Measurements from ENCODE around the gene TRIM33.

Gene TRIM33

DNA sequence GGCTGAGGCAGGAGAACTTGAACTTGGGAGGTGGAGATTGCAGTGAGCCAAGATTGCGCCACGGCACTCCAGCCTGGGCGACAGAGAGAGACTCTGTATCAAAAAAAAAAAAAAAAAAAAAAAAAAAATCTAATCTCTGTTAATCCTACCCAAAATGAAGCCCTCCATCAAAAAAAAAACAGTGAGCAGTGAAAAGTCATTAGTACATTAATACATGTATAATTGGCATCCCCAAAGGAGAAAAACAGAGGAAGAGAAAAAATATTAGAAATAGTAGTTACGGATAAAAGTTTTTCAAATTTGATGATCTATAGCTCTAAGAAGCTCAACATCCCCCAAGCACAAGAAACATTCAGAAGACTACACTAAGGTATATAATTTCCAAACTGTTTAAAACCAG is 71.6 kb downstream of the TRIM33 start:
- H3K4me3 ChIP-seq (ENCODE audit: low read depth, low read length), result no peak overlapping the region
- TF ChIP-seq POLR2A (IDR thresholded peaks at IDR 0.05; ENCODE audit: extremely low read depth, insufficient read length) (no peak), MYC (IDR thresholded peaks at IDR 0.05; ENCODE audit: low read depth, low read length) (no peak)
- TF ChIP-seq, protein P1, sequence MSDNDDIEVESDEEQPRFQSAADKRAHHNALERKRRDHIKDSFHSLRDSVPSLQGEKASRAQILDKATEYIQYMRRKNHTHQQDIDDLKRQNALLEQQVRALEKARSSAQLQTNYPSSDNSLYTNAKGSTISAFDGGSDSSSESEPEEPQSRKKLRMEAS (IDR thresholded peaks at IDR 0.05; ENCODE audit: low read depth, low read length), result no peak
- TF ChIP-seq, protein P2, sequence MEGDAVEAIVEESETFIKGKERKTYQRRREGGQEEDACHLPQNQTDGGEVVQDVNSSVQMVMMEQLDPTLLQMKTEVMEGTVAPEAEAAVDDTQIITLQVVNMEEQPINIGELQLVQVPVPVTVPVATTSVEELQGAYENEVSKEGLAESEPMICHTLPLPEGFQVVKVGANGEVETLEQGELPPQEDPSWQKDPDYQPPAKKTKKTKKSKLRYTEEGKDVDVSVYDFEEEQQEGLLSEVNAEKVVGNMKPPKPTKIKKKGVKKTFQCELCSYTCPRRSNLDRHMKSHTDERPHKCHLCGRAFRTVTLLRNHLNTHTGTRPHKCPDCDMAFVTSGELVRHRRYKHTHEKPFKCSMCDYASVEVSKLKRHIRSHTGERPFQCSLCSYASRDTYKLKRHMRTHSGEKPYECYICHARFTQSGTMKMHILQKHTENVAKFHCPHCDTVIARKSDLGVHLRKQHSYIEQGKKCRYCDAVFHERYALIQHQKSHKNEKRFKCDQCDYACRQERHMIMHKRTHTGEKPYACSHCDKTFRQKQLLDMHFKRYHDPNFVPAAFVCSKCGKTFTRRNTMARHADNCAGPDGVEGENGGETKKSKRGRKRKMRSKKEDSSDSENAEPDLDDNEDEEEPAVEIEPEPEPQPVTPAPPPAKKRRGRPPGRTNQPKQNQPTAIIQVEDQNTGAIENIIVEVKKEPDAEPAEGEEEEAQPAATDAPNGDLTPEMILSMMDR (IDR thresholded peaks at IDR 0.05; ENCODE audit: low read depth, low read length), result no peak
- DNase-seq (ENCODE audit: low read depth), result no peak

DNA sequence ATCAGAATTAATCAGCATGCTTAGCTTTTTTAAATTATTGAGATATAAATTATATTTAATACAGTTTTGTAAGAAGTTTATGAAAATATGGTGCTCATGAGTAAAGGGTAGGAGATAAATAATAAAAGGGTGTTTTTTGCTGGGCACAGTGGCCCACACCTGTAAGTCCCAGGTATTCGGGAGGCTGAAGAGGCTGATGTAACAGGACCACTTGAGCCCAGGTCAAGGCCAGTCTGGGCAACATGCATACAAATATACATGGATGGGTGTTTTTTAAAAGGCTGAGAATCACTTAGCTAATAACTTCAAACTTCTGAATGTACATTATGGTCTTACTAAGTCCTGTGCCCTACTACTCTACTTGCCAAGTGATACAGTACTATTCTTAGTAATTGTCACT is 73.2 kb downstream of the TRIM33 start:
- H3K4me3 ChIP-seq (ENCODE audit: low read depth, low read length), result no peak overlapping the region
- no peak for DNase-seq (ENCODE audit: low read depth)
- TF ChIP-seq, protein P1 (IDR thresholded peaks at IDR 0.05; ENCODE audit: low read depth, low read length), result no peak
- TF ChIP-seq, protein P2 (IDR thresholded peaks at IDR 0.05; ENCODE audit: low read depth, low read length), result no peak
- TF ChIP-seq MYC (IDR thresholded peaks at IDR 0.05; ENCODE audit: low read depth, low read length) (no peak), POLR2A (IDR thresholded peaks at IDR 0.05; ENCODE audit: extremely low read depth, insufficient read length) (no peak)

DNA sequence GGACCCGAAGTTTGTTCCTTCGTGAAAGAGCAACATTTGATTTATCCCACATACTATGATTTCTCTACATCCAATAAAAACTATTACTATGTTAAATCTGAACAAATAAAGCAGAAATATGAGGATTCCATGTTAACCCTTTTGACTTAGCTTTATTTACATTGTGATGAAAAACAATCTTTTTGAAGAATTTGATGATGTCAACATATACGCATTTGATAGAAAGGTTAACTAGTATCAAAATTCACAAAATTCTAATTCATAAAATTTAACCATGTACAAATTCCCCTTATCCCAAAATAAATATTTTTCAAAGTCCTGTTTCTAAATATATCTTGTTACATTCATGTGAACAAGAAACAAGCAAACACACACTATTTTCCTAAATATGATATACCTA is 74.2 kb downstream of the TRIM33 start:
- TF ChIP-seq, protein P2 (IDR thresholded peaks at IDR 0.05; ENCODE audit: low read depth, low read length), result no peak
- no peak for TF ChIP-seq MYC (IDR thresholded peaks at IDR 0.05; ENCODE audit: low read depth, low read length)
- TF ChIP-seq, protein P1 (IDR thresholded peaks at IDR 0.05; ENCODE audit: low read depth, low read length), result no peak
- TF ChIP-seq POLR2A (IDR thresholded peaks at IDR 0.05; ENCODE audit: extremely low read depth, insufficient read length), result no peak
- H3K4me3 ChIP-seq (ENCODE audit: low read depth, low read length), result no peak overlapping the region
- no peak for DNase-seq (ENCODE audit: low read depth)

DNA sequence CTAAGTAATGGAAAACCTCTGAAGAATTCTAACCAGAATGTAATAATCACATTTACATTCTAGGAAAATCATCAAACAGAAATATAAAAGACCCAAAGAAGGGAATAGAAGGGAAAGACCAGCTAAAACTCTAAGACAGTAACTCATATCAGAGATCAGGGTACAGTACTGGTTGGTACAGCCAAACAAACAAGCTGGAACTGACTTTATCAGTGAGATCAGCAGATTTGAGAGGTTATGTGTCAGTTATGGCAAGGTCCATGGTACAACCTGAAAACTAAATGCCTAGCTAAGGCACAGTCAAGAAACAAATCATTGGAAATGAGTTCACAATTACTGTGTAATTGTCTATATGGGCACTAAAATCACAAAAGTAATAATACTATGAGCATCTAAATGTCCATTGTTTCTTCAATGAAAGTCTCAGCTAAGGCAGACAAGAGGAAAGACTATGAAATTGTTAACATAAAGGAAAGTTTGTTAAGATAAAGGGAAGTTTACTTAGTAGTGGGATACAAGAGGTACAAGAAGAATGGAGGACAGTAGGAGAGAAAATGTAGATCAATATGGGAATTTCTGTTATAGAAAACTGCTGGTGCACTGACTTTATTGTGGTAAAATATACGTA is 75.8 kb downstream of the TRIM33 start:
- no peak overlapping the region for H3K4me3 ChIP-seq (ENCODE audit: low read depth, low read length)
- DNase-seq (ENCODE audit: low read depth), result no peak
- no peak for TF ChIP-seq POLR2A (IDR thresholded peaks at IDR 0.05; ENCODE audit: extremely low read depth, insufficient read length)
- TF ChIP-seq, protein P1 (IDR thresholded peaks at IDR 0.05; ENCODE audit: low read depth, low read length), result no peak

DNA sequence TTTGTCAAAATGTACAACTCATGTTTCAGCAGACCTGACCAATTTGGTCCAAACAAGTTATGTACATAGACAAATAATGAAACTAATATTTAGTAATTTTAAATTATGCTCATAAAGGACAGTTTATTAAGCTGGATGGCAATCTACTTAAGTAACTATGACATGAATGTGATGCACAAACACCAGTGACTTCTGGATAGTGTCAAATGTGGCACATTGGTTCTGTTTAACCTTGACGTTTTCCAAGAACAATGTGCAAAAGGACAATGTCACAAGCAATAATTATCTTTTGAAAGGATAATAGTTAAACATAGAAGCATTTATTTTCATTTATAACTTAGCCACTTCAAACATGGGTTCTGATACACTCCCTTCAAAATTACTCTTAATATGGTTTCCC is 80.0 kb downstream of the TRIM33 start:
- TF ChIP-seq MYC (IDR thresholded peaks at IDR 0.05; ENCODE audit: low read depth, low read length), result no peak
- DNase-seq (ENCODE audit: low read depth), result no peak
- H3K4me3 ChIP-seq (ENCODE audit: low read depth, low read length), result no peak overlapping the region

DNA sequence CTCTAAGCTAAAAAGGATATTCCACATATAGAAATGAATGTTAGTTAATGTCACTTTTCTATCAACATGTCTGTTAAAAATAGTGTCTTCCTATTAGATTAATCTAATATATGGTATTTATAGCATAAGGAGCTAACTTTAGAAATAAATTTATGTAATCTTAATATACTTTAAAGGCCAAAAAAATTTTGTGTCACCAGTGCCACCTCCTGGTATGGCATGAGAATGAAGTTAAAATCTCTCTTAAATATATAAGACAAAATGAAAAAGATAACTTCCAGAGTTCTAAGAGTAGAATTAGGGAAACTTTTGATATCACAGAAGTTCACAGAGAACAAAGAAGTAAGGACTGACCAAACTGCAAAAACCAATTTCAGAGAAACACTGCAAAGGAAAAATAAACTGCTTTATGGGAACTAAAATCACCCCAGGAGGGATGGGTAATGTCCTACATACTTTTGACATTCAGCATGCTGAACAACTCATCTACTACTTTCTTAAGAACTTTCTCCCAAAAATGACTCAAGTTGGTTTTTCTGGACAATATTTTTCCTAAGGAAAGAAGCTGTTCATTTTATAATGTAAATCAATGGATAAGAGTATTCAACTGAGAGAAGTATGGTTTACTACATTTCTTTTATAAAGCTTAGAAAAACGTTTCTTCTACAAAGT is 82.8 kb downstream of the TRIM33 start:
- TF ChIP-seq POLR2A (IDR thresholded peaks at IDR 0.05; ENCODE audit: extremely low read depth, insufficient read length), result no peak
- TF ChIP-seq MYC (IDR thresholded peaks at IDR 0.05; ENCODE audit: low read depth, low read length), result no peak
- TF ChIP-seq, protein P2 (IDR thresholded peaks at IDR 0.05; ENCODE audit: low read depth, low read length), result peak; percentile 4
- TF ChIP-seq, protein P1 (IDR thresholded peaks at IDR 0.05; ENCODE audit: low read depth, low read length), result no peak
- DNase-seq (ENCODE audit: low read depth), result peak; percentile 15
- no peak overlapping the region for H3K4me3 ChIP-seq (ENCODE audit: low read depth, low read length)

Data from NB4 (cell line).